WTC11 (cell line): ENCODE data around the gene ACKR3. TPM values are rescaled to one million over a fixed set of nuclear protein-coding genes. Genes with fewer than 3 reads are reported as not detected.

Experiments used
- ATAC-seq: fragments of 200-7000 bp; cut with Tn5 transposase; 2 replicates; pipeline ENCODE4 v1.10.0; 2021; ENCODE audit warnings: mild to moderate bottlenecking, moderate library complexity
- CTCF ChIA-PET: fragments of 300-600 bp; sonication (Branson Sonifier 250); formaldehyde crosslinking; loops from one replicate; lab custom pipeline; 2021; ENCODE audit warnings: antibody characterized with exemption; lab: Charles Lee
- POLR2A ChIA-PET: fragments of 350-600 bp; sonication (Branson Sonifier 250); formaldehyde crosslinking; loops from one replicate; lab custom pipeline; 2021; ENCODE audit warnings: antibody characterized with exemption; lab: Charles Lee
- DNase-seq: peaks from one replicate; pipeline ENCODE4 v3.0.0; 2021; ENCODE audit warnings: low spot score
- H3K27ac Mint-ChIP-seq: 2 replicates; pipeline ENCODE4 v1.8.0; 2021; ENCODE audit warnings: mixed read lengths
- H3K27me3 Mint-ChIP-seq: 2 replicates; pipeline ENCODE4 v1.8.0; 2021; ENCODE audit warnings: low read depth, mild to moderate bottlenecking, moderate library complexity, mixed read lengths
- H3K36me3 Mint-ChIP-seq: 2 replicates; pipeline ENCODE4 v1.8.0; 2021; ENCODE audit warnings: mixed read lengths
- H3K4me1 Mint-ChIP-seq: 2 replicates; pipeline ENCODE4 v1.8.0; 2022; ENCODE audit warnings: mixed read lengths
- H3K4me3 Mint-ChIP-seq: 2 replicates; pipeline ENCODE4 v1.8.0; 2021; ENCODE audit warnings: mild to moderate bottlenecking, moderate library complexity, mixed read lengths
- H3K9me3 Mint-ChIP-seq: 2 replicates; pipeline ENCODE4 v1.8.0; 2021; ENCODE audit warnings: mixed read lengths
- ETV6 ChIP-seq: sonication (generic); formaldehyde crosslinking; IDR thresholded peaks from 2 replicates; pipeline ENCODE4 v1.8.1; 2022; ENCODE audit warnings: mild to moderate bottlenecking, missing genetic modification reagents
- FOXJ3 ChIP-seq: sonication (generic); formaldehyde crosslinking; IDR thresholded peaks from 2 replicates; pipeline ENCODE4 v1.9.0; 2021; ENCODE audit warnings: missing genetic modification reagents, mild to moderate bottlenecking, borderline replicate concordance
- FOXP4 ChIP-seq: sonication (generic); formaldehyde crosslinking; IDR thresholded peaks from 2 replicates; pipeline ENCODE4 v1.8.0; 2022; ENCODE audit warnings: mild to moderate bottlenecking, missing genetic modification reagents
- GRHL2 ChIP-seq: fragments of 250-450 bp; sonication (Bioruptor Pico); IDR thresholded peaks from 2 replicates; pipeline ENCODE4 v1.8.0; 2022; ENCODE audit warnings: mild to moderate bottlenecking, moderate library complexity; ENCODE audit not compliant: insufficient replicate concordance, severe bottlenecking
- GTF2I ChIP-seq: fragments of 250-450 bp; sonication (Bioruptor Pico); conservative IDR thresholded peaks from 2 replicates; pipeline ENCODE4 v1.4.0; 2021; ENCODE audit warnings: mild to moderate bottlenecking
- JAZF1 ChIP-seq: fragments of 250-450 bp; sonication (Bioruptor Pico); IDR thresholded peaks from 2 replicates; pipeline ENCODE4 v1.9.0; 2021; ENCODE audit warnings: moderate library complexity, mild to moderate bottlenecking, inconsistent platforms
- KAT7 ChIP-seq: sonication (generic); formaldehyde crosslinking; IDR thresholded peaks from 2 replicates; pipeline ENCODE4 v1.8.1; 2023; ENCODE audit warnings: missing genetic modification reagents, mild to moderate bottlenecking, borderline replicate concordance
- MLX ChIP-seq: sonication (generic); formaldehyde crosslinking; IDR thresholded peaks from 2 replicates; pipeline ENCODE4 v1.8.1; 2023; ENCODE audit warnings: mild to moderate bottlenecking, missing genetic modification reagents, moderate library complexity
- MYBL2 ChIP-seq: sonication (generic); formaldehyde crosslinking; IDR thresholded peaks from 2 replicates; pipeline ENCODE4 v1.8.1; 2023; ENCODE audit warnings: mild to moderate bottlenecking, moderate library complexity, missing genetic modification reagents
- SMAD3 ChIP-seq: sonication (generic); formaldehyde crosslinking; IDR thresholded peaks from 2 replicates; pipeline ENCODE4 v1.8.0; 2022; ENCODE audit warnings: missing genetic modification reagents, mild to moderate bottlenecking, borderline replicate concordance
- SP1 ChIP-seq: sonication (generic); formaldehyde crosslinking; conservative IDR thresholded peaks from 2 replicates; pipeline ENCODE4 v1.8.1; 2022; ENCODE audit warnings: missing genetic modification reagents
- TEAD1 ChIP-seq: sonication (generic); formaldehyde crosslinking; IDR thresholded peaks from 2 replicates; pipeline ENCODE4 v1.8.0; 2022; ENCODE audit warnings: mild to moderate bottlenecking, missing genetic modification reagents
- ZMAT4 ChIP-seq: fragments of 250-450 bp; sonication (Bioruptor Pico); IDR thresholded peaks from 2 replicates; pipeline ENCODE4 v1.9.0; 2021; ENCODE audit warnings: mild to moderate bottlenecking
- ZNF219 ChIP-seq: sonication (generic); formaldehyde crosslinking; IDR thresholded peaks from 2 replicates; pipeline ENCODE4 v1.8.0; 2023; ENCODE audit warnings: missing genetic modification reagents, mild to moderate bottlenecking, borderline replicate concordance
- ZNF232 ChIP-seq: sonication (generic); formaldehyde crosslinking; IDR thresholded peaks from 2 replicates; pipeline ENCODE4 v1.8.0; 2022; ENCODE audit warnings: mild to moderate bottlenecking, missing genetic modification reagents
- total RNA-seq: library from RNA; stranded (reverse); gene quantifications from 3 replicates; pipeline ENCODE4 v1.2.3, GENCODE V29; 2021
- TF ChIP-seq, protein P1 (sequence below): sonication (generic); formaldehyde crosslinking; IDR thresholded peaks from 2 replicates; pipeline ENCODE4 v1.8.0; 2022; ENCODE audit warnings: mild to moderate bottlenecking, missing genetic modification reagents
- TF ChIP-seq, protein P2 (sequence below): fragments of 250-450 bp; sonication (Bioruptor Pico); IDR thresholded peaks from 2 replicates; pipeline ENCODE4 v1.9.0; 2021; ENCODE audit warnings: mild to moderate bottlenecking, borderline replicate concordance
- TF ChIP-seq, protein P3 (sequence below): fragments of 250-450 bp; sonication (Bioruptor Pico); IDR thresholded peaks from 2 replicates; pipeline ENCODE4 v2.1.2; 2022; ENCODE audit warnings: mild to moderate bottlenecking, moderate library complexity
- TF ChIP-seq, protein P4 (sequence below): sonication (generic); formaldehyde crosslinking; IDR thresholded peaks from 2 replicates; pipeline ENCODE4 v1.8.1; 2023; ENCODE audit warnings: mild to moderate bottlenecking, missing genetic modification reagents, moderate library complexity

ACKR3 gene
- total RNA-seq, 1 experiment from 2014 or later, result 1.3 TPM

DNA sequence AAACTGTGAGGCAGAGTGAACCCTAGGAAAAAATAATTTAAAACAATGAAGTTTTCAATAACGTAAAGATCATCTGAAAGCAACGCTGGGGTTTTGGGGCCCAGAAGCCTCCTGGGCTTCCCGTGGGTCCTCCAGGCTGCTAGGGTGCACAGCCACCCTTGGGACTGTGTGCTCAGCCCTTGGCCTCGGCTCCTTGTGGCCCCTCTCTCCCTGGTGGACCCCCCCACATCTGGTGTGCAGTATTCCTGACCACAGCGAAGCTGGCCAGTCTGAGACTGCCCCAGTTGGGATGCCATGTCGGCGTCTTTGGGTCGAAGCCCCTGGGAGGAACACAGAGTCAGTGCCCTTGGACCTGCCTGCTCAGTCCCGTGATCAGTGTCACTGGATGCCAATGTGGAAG, 53.0 kb downstream of the ACKR3 start:
- Mint-ChIP-seq H3K27ac (no peak overlapping the region), H3K36me3 (no peaks in the 10 kb centered on the region), H3K9me3 (no peaks in the 10 kb centered on the region), H3K27me3 (peaks cover 3% of the 10 kb centered on the region), H3K4me3 (no peak overlapping the region), H3K4me1 (no peaks in the 10 kb centered on the region)
- no peak for ATAC-seq
- ChIA-PET CTCF (no interaction called here), POLR2A (no interaction called here)
- TF ChIP-seq TEAD1 (CRISPR knock-in tag) (no peak), ZNF219 (CRISPR knock-in tag) (no peak), FOXP4 (no peak), SMAD3 (CRISPR knock-in tag) (no peak), MYBL2 (CRISPR knock-in tag) (no peak), ZMAT4 (CRISPR knock-in tag) (no peak), MLX (CRISPR knock-in tag) (no peak), JAZF1 (CRISPR knock-in tag) (no peak), GRHL2 (CRISPR knock-in tag) (no peak), ETV6 (CRISPR knock-in tag) (no peak), GTF2I (no peak), ZNF232 (CRISPR knock-in tag) (no peak), KAT7 (CRISPR knock-in tag) (no peak), SP1 (CRISPR knock-in tag) (no peak), FOXJ3 (CRISPR knock-in tag) (no peak)
- TF ChIP-seq, protein P1, sequence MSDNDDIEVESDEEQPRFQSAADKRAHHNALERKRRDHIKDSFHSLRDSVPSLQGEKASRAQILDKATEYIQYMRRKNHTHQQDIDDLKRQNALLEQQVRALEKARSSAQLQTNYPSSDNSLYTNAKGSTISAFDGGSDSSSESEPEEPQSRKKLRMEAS, result no peak
- TF ChIP-seq, protein P2, sequence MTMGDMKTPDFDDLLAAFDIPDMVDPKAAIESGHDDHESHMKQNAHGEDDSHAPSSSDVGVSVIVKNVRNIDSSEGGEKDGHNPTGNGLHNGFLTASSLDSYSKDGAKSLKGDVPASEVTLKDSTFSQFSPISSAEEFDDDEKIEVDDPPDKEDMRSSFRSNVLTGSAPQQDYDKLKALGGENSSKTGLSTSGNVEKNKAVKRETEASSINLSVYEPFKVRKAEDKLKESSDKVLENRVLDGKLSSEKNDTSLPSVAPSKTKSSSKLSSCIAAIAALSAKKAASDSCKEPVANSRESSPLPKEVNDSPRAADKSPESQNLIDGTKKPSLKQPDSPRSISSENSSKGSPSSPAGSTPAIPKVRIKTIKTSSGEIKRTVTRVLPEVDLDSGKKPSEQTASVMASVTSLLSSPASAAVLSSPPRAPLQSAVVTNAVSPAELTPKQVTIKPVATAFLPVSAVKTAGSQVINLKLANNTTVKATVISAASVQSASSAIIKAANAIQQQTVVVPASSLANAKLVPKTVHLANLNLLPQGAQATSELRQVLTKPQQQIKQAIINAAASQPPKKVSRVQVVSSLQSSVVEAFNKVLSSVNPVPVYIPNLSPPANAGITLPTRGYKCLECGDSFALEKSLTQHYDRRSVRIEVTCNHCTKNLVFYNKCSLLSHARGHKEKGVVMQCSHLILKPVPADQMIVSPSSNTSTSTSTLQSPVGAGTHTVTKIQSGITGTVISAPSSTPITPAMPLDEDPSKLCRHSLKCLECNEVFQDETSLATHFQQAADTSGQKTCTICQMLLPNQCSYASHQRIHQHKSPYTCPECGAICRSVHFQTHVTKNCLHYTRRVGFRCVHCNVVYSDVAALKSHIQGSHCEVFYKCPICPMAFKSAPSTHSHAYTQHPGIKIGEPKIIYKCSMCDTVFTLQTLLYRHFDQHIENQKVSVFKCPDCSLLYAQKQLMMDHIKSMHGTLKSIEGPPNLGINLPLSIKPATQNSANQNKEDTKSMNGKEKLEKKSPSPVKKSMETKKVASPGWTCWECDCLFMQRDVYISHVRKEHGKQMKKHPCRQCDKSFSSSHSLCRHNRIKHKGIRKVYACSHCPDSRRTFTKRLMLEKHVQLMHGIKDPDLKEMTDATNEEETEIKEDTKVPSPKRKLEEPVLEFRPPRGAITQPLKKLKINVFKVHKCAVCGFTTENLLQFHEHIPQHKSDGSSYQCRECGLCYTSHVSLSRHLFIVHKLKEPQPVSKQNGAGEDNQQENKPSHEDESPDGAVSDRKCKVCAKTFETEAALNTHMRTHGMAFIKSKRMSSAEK (CRISPR knock-in tag), result no peak
- TF ChIP-seq, protein P3, sequence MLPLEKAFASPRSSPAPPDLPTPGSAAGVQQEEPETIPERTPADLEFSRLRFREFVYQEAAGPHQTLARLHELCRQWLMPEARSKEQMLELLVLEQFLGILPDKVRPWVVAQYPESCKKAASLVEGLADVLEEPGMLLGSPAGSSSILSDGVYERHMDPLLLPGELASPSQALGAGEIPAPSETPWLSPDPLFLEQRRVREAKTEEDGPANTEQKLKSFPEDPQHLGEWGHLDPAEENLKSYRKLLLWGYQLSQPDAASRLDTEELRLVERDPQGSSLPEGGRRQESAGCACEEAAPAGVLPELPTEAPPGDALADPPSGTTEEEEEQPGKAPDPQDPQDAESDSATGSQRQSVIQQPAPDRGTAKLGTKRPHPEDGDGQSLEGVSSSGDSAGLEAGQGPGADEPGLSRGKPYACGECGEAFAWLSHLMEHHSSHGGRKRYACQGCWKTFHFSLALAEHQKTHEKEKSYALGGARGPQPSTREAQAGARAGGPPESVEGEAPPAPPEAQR (CRISPR knock-in tag), result no peak
- TF ChIP-seq, protein P4, sequence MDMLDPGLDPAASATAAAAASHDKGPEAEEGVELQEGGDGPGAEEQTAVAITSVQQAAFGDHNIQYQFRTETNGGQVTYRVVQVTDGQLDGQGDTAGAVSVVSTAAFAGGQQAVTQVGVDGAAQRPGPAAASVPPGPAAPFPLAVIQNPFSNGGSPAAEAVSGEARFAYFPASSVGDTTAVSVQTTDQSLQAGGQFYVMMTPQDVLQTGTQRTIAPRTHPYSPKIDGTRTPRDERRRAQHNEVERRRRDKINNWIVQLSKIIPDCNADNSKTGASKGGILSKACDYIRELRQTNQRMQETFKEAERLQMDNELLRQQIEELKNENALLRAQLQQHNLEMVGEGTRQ (CRISPR knock-in tag), result no peak
- DNase-seq, result no peak
